CD4-positive, alpha-beta T cell (primary cell): ENCODE results near the gene IGFBP7. TPM values are rescaled to one million over a fixed set of nuclear protein-coding genes. Genes with fewer than 3 reads are reported as not detected.
A peak's percentile ranks its signal among the peaks of the same experiment; 100 is the strongest.

Experiments used
- ATAC-seq: fragments of 200-7000 bp; cut with Tn5 transposase; one replicate; pipeline ENCODE4 v1.10.0; 2022; ENCODE audit warnings: mild to moderate bottlenecking; ENCODE audit not compliant: poor library complexity
- CTCF ChIA-PET: fragments of 350-600 bp; sonication (Branson Sonifier 250); formaldehyde crosslinking; loops from one replicate; lab custom pipeline; 2021; ENCODE audit warnings: antibody characterized with exemption, inconsistent platforms; lab: Charles Lee
- POLR2A ChIA-PET: fragments of 350-600 bp; sonication (Branson Sonifier 250); formaldehyde crosslinking; loops from one replicate; lab custom pipeline; 2021; ENCODE audit warnings: antibody characterized with exemption, inconsistent platforms; lab: Charles Lee
- DNase-seq, 14 experiments: peaks; one replicate each; pipeline ENCODE4 v3.0.0-alpha.2; 2013 to 2020; ENCODE audit warnings: mixed read lengths in 2 of 14
- H3K27ac ChIP-seq, 2 donors: one replicate each; pipeline versions ENCODE4 v1.5.1 to v1.7.0; 2013; ENCODE audit warnings: low read length in 2 of 2, low read depth in 1 of 2, mild to moderate bottlenecking in 1 of 2
- H3K27me3 ChIP-seq, 2 experiments: 1 replicate in 1 of 2; 2 replicates in 1 of 2; pipeline versions ENCODE4 v1.6.1 to v1.7.0; 2013; ENCODE audit warnings: low read length in 2 of 2, control low read depth in 1 of 2, mild to moderate bottlenecking in 1 of 2, moderate library complexity in 1 of 2; ENCODE audit not compliant: insufficient read depth in 2 of 2, control insufficient read depth in 1 of 2
- H3K36me3 ChIP-seq: one replicate; pipeline ENCODE4 v1.6.1; 2013; ENCODE audit warnings: low read length, control low read depth; ENCODE audit not compliant: insufficient read depth
- H3K4me1 ChIP-seq: one replicate; pipeline ENCODE4 v1.6.1; 2013; ENCODE audit warnings: low read length, control low read depth; ENCODE audit not compliant: insufficient read depth
- H3K4me3 ChIP-seq: one replicate; pipeline ENCODE4 v1.5.1; 2013; ENCODE audit warnings: mild to moderate bottlenecking, low read length, moderate library complexity
- H3K9me3 ChIP-seq, 2 experiments: 1 replicate in 1 of 2; 2 replicates in 1 of 2; pipeline versions ENCODE4 v1.6.1 to v1.7.0; 2013; ENCODE audit warnings: low read length in 2 of 2, mild to moderate bottlenecking in 2 of 2, control low read depth in 1 of 2, moderate library complexity in 1 of 2; ENCODE audit not compliant: control insufficient read depth in 1 of 2, insufficient read depth in 1 of 2
- H3K27ac Mint-ChIP-seq: one replicate; pipeline ENCODE4 v1.8.0; 2020; ENCODE audit warnings: mixed read lengths
- H3K27me3 Mint-ChIP-seq: one replicate; pipeline ENCODE4 v1.8.0; 2021; ENCODE audit warnings: mixed read lengths
- H3K36me3 Mint-ChIP-seq: one replicate; pipeline ENCODE4 v1.8.0; 2021; ENCODE audit warnings: low read depth, mixed read lengths
- H3K4me1 Mint-ChIP-seq: one replicate; pipeline ENCODE4 v1.8.0; 2021; ENCODE audit warnings: low read depth, mixed read lengths
- H3K4me3 Mint-ChIP-seq: one replicate; pipeline ENCODE4 v1.8.0; 2020; ENCODE audit warnings: mild to moderate bottlenecking, mixed read lengths
- H3K9me3 Mint-ChIP-seq: one replicate; pipeline ENCODE4 v1.8.0; 2020; ENCODE audit warnings: mixed read lengths
- intact Hi-C, 2 experiments: fragments of 100-400 bp; cut with DNase I in 1 of 2; cut with micrococcal nuclease in 1 of 2; formaldehyde crosslinking; loops; one replicate each; pipeline versions ENCODE4 v1.15.1 to v1.9.0; 2023 to 2025; cut with DNase I, micrococcal nuclease
- total RNA-seq, 174 experiments: library from RNA in 2 of 174; stranded (reverse) in 2 of 174; gene quantifications; one replicate each; pipeline ENCODE4 v1.2.3 and lab custom pipeline; 2021 to 2026
- TF ChIP-seq, protein P1 (sequence below): fragments of 200-600 bp; IDR thresholded peaks from one replicate; pipeline ENCODE4 v1.8.0; 2022; ENCODE audit warnings: antibody characterized with exemption, mild to moderate bottlenecking

The IGFBP7 gene
- total RNA-seq, 2 experiments from 2014 or later, result 0.45 TPM; not detected in 1

DNA sequence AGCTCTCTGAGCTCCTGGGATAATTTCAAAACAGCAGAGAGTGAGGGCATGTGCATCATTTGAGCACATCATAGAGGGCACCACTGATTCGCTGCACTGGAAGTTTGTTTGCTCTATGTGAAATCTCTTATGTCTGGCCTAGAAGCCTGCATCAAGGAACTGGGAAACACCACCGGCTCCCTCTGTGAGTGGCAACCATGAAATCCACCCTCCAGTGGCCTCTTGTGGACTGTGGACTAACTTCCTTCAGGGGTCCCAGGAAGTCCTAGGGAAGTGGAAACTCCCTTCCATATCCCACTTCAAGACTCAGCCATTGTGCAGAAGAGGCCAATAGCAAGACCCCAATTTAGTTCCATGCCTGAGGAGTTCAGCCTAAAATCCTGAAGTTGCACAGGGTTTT is 48.0 kb upstream of the IGFBP7 start:
- Mint-ChIP-seq H3K4me1 (peaks cover 3% of the 10 kb centered on the region), H3K4me3 (no peak overlapping the region), H3K36me3 (no peaks in the 10 kb centered on the region), H3K9me3 (no peaks in the 10 kb centered on the region), H3K27me3 (peaks cover 49% of the 10 kb centered on the region), H3K27ac (no peak overlapping the region)
- Histone ChIP-seq H3K27me3 (peaks cover 7 to 8% of the 10 kb centered on the region in 2 experiments), H3K27ac (no peak overlapping the region), H3K9me3 (no peaks in the 10 kb centered on the region), H3K4me3 (no peak overlapping the region), H3K36me3 (no peaks in the 10 kb centered on the region), H3K4me1 (peaks cover under 1% of the 10 kb centered on the region)
- intact Hi-C loops, result no loop called here
- CTCF ChIA-PET, result no interaction called here
- TF ChIP-seq, protein P1, sequence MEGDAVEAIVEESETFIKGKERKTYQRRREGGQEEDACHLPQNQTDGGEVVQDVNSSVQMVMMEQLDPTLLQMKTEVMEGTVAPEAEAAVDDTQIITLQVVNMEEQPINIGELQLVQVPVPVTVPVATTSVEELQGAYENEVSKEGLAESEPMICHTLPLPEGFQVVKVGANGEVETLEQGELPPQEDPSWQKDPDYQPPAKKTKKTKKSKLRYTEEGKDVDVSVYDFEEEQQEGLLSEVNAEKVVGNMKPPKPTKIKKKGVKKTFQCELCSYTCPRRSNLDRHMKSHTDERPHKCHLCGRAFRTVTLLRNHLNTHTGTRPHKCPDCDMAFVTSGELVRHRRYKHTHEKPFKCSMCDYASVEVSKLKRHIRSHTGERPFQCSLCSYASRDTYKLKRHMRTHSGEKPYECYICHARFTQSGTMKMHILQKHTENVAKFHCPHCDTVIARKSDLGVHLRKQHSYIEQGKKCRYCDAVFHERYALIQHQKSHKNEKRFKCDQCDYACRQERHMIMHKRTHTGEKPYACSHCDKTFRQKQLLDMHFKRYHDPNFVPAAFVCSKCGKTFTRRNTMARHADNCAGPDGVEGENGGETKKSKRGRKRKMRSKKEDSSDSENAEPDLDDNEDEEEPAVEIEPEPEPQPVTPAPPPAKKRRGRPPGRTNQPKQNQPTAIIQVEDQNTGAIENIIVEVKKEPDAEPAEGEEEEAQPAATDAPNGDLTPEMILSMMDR, result no peak
- ATAC-seq (no peak), DNase-seq (no peak)
- POLR2A ChIA-PET, result no interaction called here

DNA sequence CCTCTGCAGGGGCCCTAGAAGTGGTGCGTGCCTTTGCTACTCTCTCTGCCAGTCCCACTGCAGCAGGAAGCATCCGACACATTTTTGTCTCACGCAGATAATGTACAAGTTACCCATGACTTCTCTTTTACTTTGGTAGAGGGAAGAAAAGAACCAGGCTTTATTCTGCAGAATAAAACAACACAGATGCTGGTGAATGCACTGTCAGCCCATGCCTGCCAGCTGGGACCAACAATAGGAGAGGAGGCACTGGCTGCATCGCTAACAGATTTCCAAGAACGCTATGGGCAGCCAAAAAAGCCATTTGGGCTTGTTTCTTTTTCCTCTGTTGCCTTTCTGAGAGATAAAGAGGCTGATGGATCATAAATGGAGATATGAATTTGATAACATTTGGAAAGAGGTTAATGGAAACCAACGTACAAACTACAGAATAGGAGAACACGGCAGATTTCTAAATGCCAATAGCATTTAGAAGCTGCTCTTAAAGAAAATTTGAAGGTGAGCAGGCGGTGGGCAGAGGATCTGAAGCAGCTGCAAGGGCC is 47.5 kb upstream of the IGFBP7 start:
- H3K27me3 Mint-ChIP-seq, result peaks cover 48% of the 10 kb centered on the region
- intact Hi-C loops, result no loop called here
- Histone ChIP-seq H3K4me1 (no peaks in the 10 kb centered on the region), H3K9me3 (no peaks in the 10 kb centered on the region), H3K36me3 (no peaks in the 10 kb centered on the region), H3K27me3 (peaks cover 7 to 8% of the 10 kb centered on the region in 2 experiments), H3K4me3 (no peak overlapping the region), H3K27ac (no peak overlapping the region)
- H3K4me3 Mint-ChIP-seq, result no peak overlapping the region
- DNase-seq, result no peak
- H3K36me3 Mint-ChIP-seq, result no peaks in the 10 kb centered on the region
- CTCF ChIA-PET, result interaction anchor here (1.0 kb wide), 1 partner anchor 10 kb away, joined by 3 read pairs; no protein-coding TSS in a partner anchor
- no peak for ATAC-seq
- no peak overlapping the region for H3K27ac Mint-ChIP-seq
- H3K9me3 Mint-ChIP-seq, result no peaks in the 10 kb centered on the region
- TF ChIP-seq, protein P1, result no peak
- POLR2A ChIA-PET, result no interaction called here
- no peaks in the 10 kb centered on the region for H3K4me1 Mint-ChIP-seq

DNA sequence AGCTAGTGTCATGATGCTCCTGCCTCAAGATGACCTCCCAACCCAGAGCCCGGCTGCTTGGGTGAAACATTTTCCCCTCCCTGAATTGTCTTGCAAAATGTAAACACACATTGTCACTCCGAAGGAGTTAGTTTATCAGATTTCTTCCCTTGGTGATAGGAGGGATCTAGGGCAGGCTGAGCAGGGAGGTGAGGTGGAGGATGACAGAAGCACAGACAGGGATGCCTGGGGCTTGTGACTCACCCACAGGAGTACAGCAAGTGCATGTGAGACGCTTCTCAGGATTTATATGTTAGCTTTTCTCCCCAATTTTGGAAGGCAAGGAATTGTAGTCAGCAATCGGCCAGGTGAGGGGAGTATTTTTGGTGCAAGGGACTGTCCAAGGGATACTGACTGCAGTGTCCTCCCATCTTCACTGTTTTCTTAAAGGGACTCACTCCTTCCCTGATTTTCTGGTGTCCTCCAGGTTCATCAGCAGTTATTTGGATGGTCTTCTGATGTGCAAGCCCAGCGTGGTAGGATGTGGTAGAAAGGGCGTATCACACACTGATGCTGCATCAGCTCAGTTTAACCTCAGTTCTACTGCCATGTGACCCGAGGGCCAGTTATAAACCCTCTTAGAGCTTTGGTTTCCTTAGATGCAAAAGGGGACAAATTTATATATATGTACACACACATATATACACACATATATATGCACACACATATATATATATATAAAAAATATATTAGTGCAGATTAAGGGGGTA is 46.2 kb upstream of the IGFBP7 start:
- H3K36me3 ChIP-seq, result no peaks in the 10 kb centered on the region
- peak in 1 of 14 experiments; percentile 3 for DNase-seq
- ChIA-PET CTCF (interaction anchor here (1.0 kb wide), 1 partner anchor 11 kb away, joined by 3 read pairs; no protein-coding TSS in a partner anchor), POLR2A (no interaction called here)
- H3K27ac ChIP-seq, result no peak overlapping the region
- no peaks in the 10 kb centered on the region for H3K4me1 ChIP-seq
- no peaks in the 10 kb centered on the region for H3K36me3 Mint-ChIP-seq
- H3K9me3 ChIP-seq, result no peaks in the 10 kb centered on the region
- TF ChIP-seq, protein P1, result no peak
- no peak overlapping the region for H3K27ac Mint-ChIP-seq
- H3K4me3 ChIP-seq, result no peak overlapping the region
- ATAC-seq, result no peak
- intact Hi-C loops, result no loop called here
- H3K27me3 Mint-ChIP-seq, result peaks cover 48% of the 10 kb centered on the region
- H3K9me3 Mint-ChIP-seq, result no peaks in the 10 kb centered on the region
- H3K4me1 Mint-ChIP-seq, result no peaks in the 10 kb centered on the region
- peaks cover 7 to 8% of the 10 kb centered on the region in 2 experiments for H3K27me3 ChIP-seq
- no peak overlapping the region for H3K4me3 Mint-ChIP-seq
